ENCODE data around the gene CALN1. TPM values are rescaled to one million over a fixed set of nuclear protein-coding genes. Genes with fewer than 3 reads are reported as not detected.

CALN1 gene
- total and polyA plus RNA-seq, 9 of the 15 experiments (the other 6 are each of a cell fraction or from before 2014, with no cell fraction given) = 1.4 to 7.5 (median 3.3) TPM

DNA sequence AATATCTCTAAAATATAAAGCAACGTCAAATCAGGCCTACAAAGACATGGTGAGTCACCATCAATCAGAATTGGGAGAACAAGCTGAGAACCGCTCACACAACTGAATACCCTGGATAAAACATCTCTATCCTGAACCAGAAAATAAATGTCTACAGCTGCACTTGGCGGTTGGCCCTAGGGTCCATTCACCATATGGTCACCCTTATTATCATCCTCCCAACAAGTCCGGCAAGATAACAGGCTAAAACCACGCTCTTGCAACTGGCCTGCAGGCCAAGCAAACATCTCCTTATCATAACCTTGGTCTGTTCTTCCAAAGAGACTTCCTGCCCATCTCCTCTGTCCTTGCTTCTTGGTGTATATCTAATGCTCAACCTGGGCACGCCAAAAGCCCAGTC is 310.7 kb downstream of the CALN1 start (continued):
- TF ChIP-seq, protein P1, sequence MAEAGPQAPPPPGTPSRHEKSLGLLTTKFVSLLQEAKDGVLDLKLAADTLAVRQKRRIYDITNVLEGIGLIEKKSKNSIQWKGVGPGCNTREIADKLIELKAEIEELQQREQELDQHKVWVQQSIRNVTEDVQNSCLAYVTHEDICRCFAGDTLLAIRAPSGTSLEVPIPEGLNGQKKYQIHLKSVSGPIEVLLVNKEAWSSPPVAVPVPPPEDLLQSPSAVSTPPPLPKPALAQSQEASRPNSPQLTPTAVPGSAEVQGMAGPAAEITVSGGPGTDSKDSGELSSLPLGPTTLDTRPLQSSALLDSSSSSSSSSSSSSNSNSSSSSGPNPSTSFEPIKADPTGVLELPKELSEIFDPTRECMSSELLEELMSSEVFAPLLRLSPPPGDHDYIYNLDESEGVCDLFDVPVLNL (CRISPR knock-in tag; IDR thresholded peaks at IDR 0.05; ENCODE audit: low read depth) = no peak
- TF ChIP-seq ZEB2 (IDR thresholded peaks at IDR 0.05) (0 out of 2 replicates have a peak, but pooled peaks have one; percentile 23), CBFA2T3 (IDR thresholded peaks at IDR 0.05) (peak; percentile 93), EP300 (IDR thresholded peaks at IDR 0.05; ENCODE audit: low read length) (peak; percentile 65; the same call in 1 of the 2 replicates), DMBX1 (CRISPR knock-in tag; IDR thresholded peaks at IDR 0.05; ENCODE audit: borderline replicate concordance) (peak; percentile 75)
- TF ChIP-seq, protein P2, sequence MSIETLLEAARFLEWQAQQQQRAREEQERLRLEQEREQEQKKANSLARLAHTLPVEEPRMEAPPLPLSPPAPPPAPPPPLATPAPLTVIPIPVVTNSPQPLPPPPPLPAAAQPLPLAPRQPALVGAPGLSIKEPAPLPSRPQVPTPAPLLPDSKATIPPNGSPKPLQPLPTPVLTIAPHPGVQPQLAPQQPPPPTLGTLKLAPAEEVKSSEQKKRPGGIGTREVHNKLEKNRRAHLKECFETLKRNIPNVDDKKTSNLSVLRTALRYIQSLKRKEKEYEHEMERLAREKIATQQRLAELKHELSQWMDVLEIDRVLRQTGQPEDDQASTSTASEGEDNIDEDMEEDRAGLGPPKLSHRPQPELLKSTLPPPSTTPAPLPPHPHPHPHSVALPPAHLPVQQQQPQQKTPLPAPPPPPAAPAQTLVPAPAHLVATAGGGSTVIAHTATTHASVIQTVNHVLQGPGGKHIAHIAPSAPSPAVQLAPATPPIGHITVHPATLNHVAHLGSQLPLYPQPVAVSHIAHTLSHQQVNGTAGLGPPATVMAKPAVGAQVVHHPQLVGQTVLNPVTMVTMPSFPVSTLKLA (conservative IDR thresholded peaks at IDR 0.05) = 0 out of 4 replicates have a peak, but pooled peaks of 1 of the 2 experiments have one; percentile 20

- Histone ChIP-seq H4K20me1 (replicated peaks; ENCODE audit: control insufficient read depth, insufficient read depth, low read length) (no peaks in the 10 kb centered on the region), H3K36me3 (ENCODE audit: control insufficient read depth, insufficient read depth, low read length) (no peaks in the 10 kb centered on the region), H3K4me3 (no peak overlapping the region), H3K27ac (ENCODE audit: extremely low read depth, low read depth, low read length) (no peak overlapping the region), H3K27me3 (ENCODE audit: control insufficient read depth in 2 of 2, insufficient read depth in 2 of 2, low read length in 2 of 2) (peaks cover 6% of the 10 kb centered on the region in 2 experiments), H3K79me2 (ENCODE audit: control insufficient read depth, insufficient read depth, low read length) (no peaks in the 10 kb centered on the region), H3K4me1 (replicated peaks in 1 of 2; ENCODE audit: control insufficient read depth in 2 of 2, insufficient read depth in 2 of 2, low read length in 2 of 2) (peaks cover 0 to 4% of the 10 kb centered on the region in 2 experiments; a peak in 2 of 5 replicates), H3K4me2 (ENCODE audit: insufficient read depth, low read length) (no peak overlapping the region), H3K9me3 (replicated peaks; ENCODE audit: control insufficient read depth, insufficient read depth, low read depth, low read length) (no peaks in the 10 kb centered on the region), H2AFZ (ENCODE audit: low read depth, low read length) (no peak overlapping the region), H3K9me1 (ENCODE audit: control insufficient read depth, insufficient read depth, low read length) (no peaks in the 10 kb centered on the region), H3K9ac (ENCODE audit: insufficient read depth in 1 of 2, low read depth in 2 of 2, low read length in 2 of 2) (no peak overlapping the region)
- ChIA-PET POLR2A (no interaction called here), CTCF (ENCODE audit: low intra/inter-chr PET ratio) (no interaction called here)
- DNase-seq (ENCODE audit: extremely low read depth in 1 of 4, low spot score in 3 of 4) = no peak
- no TSS peak for BruUV-seq (replicated peaks)
- in situ Hi-C loops (cut with MboI) (no loop called here), intact Hi-C loops (cut with micrococcal nuclease) (no loop called here)
- TF ChIP-seq, protein P3, sequence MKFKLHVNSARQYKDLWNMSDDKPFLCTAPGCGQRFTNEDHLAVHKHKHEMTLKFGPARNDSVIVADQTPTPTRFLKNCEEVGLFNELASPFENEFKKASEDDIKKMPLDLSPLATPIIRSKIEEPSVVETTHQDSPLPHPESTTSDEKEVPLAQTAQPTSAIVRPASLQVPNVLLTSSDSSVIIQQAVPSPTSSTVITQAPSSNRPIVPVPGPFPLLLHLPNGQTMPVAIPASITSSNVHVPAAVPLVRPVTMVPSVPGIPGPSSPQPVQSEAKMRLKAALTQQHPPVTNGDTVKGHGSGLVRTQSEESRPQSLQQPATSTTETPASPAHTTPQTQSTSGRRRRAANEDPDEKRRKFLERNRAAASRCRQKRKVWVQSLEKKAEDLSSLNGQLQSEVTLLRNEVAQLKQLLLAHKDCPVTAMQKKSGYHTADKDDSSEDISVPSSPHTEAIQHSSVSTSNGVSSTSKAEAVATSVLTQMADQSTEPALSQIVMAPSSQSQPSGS (CRISPR knock-in tag; IDR thresholded peaks at IDR 0.05) = no peak
- no peak for TF ChIP-seq CBX5 (IDR thresholded peaks at IDR 0.05; ENCODE audit: borderline replicate concordance, low read depth)
- TF ChIP-seq ZNF311 (CRISPR knock-in tag; IDR thresholded peaks at IDR 0.05) = no peak
- no peak for TF ChIP-seq ZNF212 (CRISPR knock-in tag; IDR thresholded peaks at IDR 0.05)
- TF ChIP-seq SPI1 (IDR thresholded peaks at IDR 0.05; ENCODE audit: borderline replicate concordance, low read depth, low read length) = no peak
- no peak for TF ChIP-seq NR1H2 (CRISPR knock-in tag; IDR thresholded peaks at IDR 0.05)
- TF ChIP-seq ZFPM2 (CRISPR knock-in tag; IDR thresholded peaks at IDR 0.05) = no peak
- no peak for TF ChIP-seq CREM (IDR thresholded peaks at IDR 0.05; ENCODE audit: low read depth)
- no peak for TF ChIP-seq MAFF (IDR thresholded peaks at IDR 0.05; ENCODE audit: low read length)
- no peak for TF ChIP-seq PTRF (tag; IDR thresholded peaks at IDR 0.05)
- TF ChIP-seq SIN3B (IDR thresholded peaks at IDR 0.05; ENCODE audit: low read depth) = no peak
- no peak for TF ChIP-seq NR2F6 (CRISPR knock-in tag; IDR thresholded peaks at IDR 0.05)
- peak; percentile 6 for FAIRE-seq
- no peak for ATAC-seq
- WGBS (ENCODE audit: insufficient coverage, low coverage, missing lambda C conversion rate) = 14% methylated on average over 6 of the region's 6 CpGs
Observed at GRCh38 chr7:72099784-72100183, 312.4 kb downstream of the CALN1 start.
